CD4-positive, alpha-beta T cell (primary cell): ENCODE data around the gene SSH3. TPM values are rescaled to one million over a fixed set of nuclear protein-coding genes. Genes with fewer than 3 reads are reported as not detected.

Experiments used
- ATAC-seq: fragments of 200-7000 bp; cut with Tn5 transposase; one replicate; pipeline ENCODE4 v1.10.0; 2022; ENCODE audit warnings: mild to moderate bottlenecking; ENCODE audit not compliant: poor library complexity
- CTCF ChIA-PET: fragments of 350-600 bp; sonication (Branson Sonifier 250); formaldehyde crosslinking; loops from one replicate; lab custom pipeline; 2021; ENCODE audit warnings: antibody characterized with exemption, inconsistent platforms; lab: Charles Lee
- POLR2A ChIA-PET: fragments of 350-600 bp; sonication (Branson Sonifier 250); formaldehyde crosslinking; loops from one replicate; lab custom pipeline; 2021; ENCODE audit warnings: antibody characterized with exemption, inconsistent platforms; lab: Charles Lee
- DNase-seq, 14 experiments: peaks; one replicate each; pipeline ENCODE4 v3.0.0-alpha.2; 2013 to 2020; ENCODE audit warnings: mixed read lengths in 2 of 14
- H3K27ac ChIP-seq, 2 donors: one replicate each; pipeline versions ENCODE4 v1.5.1 to v1.7.0; 2013; ENCODE audit warnings: low read length in 2 of 2, low read depth in 1 of 2, mild to moderate bottlenecking in 1 of 2
- H3K27me3 ChIP-seq, 2 experiments: 1 replicate in 1 of 2; 2 replicates in 1 of 2; pipeline versions ENCODE4 v1.6.1 to v1.7.0; 2013; ENCODE audit warnings: low read length in 2 of 2, control low read depth in 1 of 2, mild to moderate bottlenecking in 1 of 2, moderate library complexity in 1 of 2; ENCODE audit not compliant: insufficient read depth in 2 of 2, control insufficient read depth in 1 of 2
- H3K36me3 ChIP-seq: one replicate; pipeline ENCODE4 v1.6.1; 2013; ENCODE audit warnings: low read length, control low read depth; ENCODE audit not compliant: insufficient read depth
- H3K4me1 ChIP-seq: one replicate; pipeline ENCODE4 v1.6.1; 2013; ENCODE audit warnings: low read length, control low read depth; ENCODE audit not compliant: insufficient read depth
- H3K4me3 ChIP-seq: one replicate; pipeline ENCODE4 v1.5.1; 2013; ENCODE audit warnings: mild to moderate bottlenecking, low read length, moderate library complexity
- H3K9me3 ChIP-seq, 2 experiments: 1 replicate in 1 of 2; 2 replicates in 1 of 2; pipeline versions ENCODE4 v1.6.1 to v1.7.0; 2013; ENCODE audit warnings: low read length in 2 of 2, mild to moderate bottlenecking in 2 of 2, control low read depth in 1 of 2, moderate library complexity in 1 of 2; ENCODE audit not compliant: control insufficient read depth in 1 of 2, insufficient read depth in 1 of 2
- H3K27ac Mint-ChIP-seq: one replicate; pipeline ENCODE4 v1.8.0; 2020; ENCODE audit warnings: mixed read lengths
- H3K27me3 Mint-ChIP-seq: one replicate; pipeline ENCODE4 v1.8.0; 2021; ENCODE audit warnings: mixed read lengths
- H3K36me3 Mint-ChIP-seq: one replicate; pipeline ENCODE4 v1.8.0; 2021; ENCODE audit warnings: low read depth, mixed read lengths
- H3K4me1 Mint-ChIP-seq: one replicate; pipeline ENCODE4 v1.8.0; 2021; ENCODE audit warnings: low read depth, mixed read lengths
- H3K4me3 Mint-ChIP-seq: one replicate; pipeline ENCODE4 v1.8.0; 2020; ENCODE audit warnings: mild to moderate bottlenecking, mixed read lengths
- H3K9me3 Mint-ChIP-seq: one replicate; pipeline ENCODE4 v1.8.0; 2020; ENCODE audit warnings: mixed read lengths
- intact Hi-C, 2 experiments: fragments of 100-400 bp; cut with DNase I in 1 of 2; cut with micrococcal nuclease in 1 of 2; formaldehyde crosslinking; loops; one replicate each; pipeline versions ENCODE4 v1.15.1 to v1.9.0; 2023 to 2025; cut with DNase I, micrococcal nuclease
- total RNA-seq, 174 experiments: library from RNA in 2 of 174; stranded (reverse) in 2 of 174; gene quantifications; one replicate each; pipeline ENCODE4 v1.2.3 and lab custom pipeline; 2021 to 2026
- TF ChIP-seq, protein P1 (sequence below): fragments of 200-600 bp; IDR thresholded peaks from one replicate; pipeline ENCODE4 v1.8.0; 2022; ENCODE audit warnings: antibody characterized with exemption, mild to moderate bottlenecking

The SSH3 gene
- total RNA-seq, 2 experiments from 2014 or later, result 8.5 to 8.8 TPM

DNA sequence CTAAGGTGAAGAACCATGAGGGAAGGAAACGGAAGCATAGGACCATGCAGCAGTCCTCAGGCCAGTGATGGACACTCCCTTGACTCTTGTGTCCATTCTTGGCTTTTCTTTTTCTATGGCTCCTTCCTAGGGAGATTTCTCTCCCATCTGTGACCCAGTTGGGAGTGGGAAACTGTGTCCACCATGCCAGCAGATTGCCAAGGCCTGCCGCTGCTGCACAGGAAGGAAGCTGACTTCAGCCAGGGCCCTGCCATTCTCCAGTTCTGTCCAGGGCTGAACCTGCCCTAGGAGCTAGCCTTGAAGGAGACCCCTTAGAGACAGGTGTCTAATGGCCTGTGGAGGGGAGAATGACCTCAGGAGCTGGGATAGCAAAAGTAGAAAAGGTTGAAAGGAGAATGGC lies 17.4 kb downstream of the SSH3 start:
- Histone ChIP-seq H3K27ac (no peak overlapping the region), H3K36me3 (no peaks in the 10 kb centered on the region), H3K27me3 (no peaks in the 10 kb centered on the region), H3K4me3 (no peak overlapping the region), H3K9me3 (no peaks in the 10 kb centered on the region), H3K4me1 (peaks cover 19% of the 10 kb centered on the region)
- peaks cover 27% of the 10 kb centered on the region for H3K4me1 Mint-ChIP-seq
- intact Hi-C loops, result no loop called here
- ChIA-PET POLR2A (interaction anchor here (0.6 to 1.4 kb wide), 4 partner anchors 27 to 32 kb away, joined by 3 to 4 read pairs (median 3); partner anchors contain the start of gene ANKRD13D), CTCF (interaction anchor here (5.4 kb wide), 1 partner anchor 32 kb away, joined by 20 read pairs; the partner anchor contains the start of gene POLD4)
- no peak for DNase-seq
- no peak overlapping the region for H3K4me3 Mint-ChIP-seq
- no peak overlapping the region for H3K27ac Mint-ChIP-seq
- no peaks in the 10 kb centered on the region for H3K27me3 Mint-ChIP-seq
- ATAC-seq, result no peak
- peaks cover 6% of the 10 kb centered on the region for H3K36me3 Mint-ChIP-seq
- TF ChIP-seq, protein P1, sequence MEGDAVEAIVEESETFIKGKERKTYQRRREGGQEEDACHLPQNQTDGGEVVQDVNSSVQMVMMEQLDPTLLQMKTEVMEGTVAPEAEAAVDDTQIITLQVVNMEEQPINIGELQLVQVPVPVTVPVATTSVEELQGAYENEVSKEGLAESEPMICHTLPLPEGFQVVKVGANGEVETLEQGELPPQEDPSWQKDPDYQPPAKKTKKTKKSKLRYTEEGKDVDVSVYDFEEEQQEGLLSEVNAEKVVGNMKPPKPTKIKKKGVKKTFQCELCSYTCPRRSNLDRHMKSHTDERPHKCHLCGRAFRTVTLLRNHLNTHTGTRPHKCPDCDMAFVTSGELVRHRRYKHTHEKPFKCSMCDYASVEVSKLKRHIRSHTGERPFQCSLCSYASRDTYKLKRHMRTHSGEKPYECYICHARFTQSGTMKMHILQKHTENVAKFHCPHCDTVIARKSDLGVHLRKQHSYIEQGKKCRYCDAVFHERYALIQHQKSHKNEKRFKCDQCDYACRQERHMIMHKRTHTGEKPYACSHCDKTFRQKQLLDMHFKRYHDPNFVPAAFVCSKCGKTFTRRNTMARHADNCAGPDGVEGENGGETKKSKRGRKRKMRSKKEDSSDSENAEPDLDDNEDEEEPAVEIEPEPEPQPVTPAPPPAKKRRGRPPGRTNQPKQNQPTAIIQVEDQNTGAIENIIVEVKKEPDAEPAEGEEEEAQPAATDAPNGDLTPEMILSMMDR, result no peak
- no peaks in the 10 kb centered on the region for H3K9me3 Mint-ChIP-seq

DNA sequence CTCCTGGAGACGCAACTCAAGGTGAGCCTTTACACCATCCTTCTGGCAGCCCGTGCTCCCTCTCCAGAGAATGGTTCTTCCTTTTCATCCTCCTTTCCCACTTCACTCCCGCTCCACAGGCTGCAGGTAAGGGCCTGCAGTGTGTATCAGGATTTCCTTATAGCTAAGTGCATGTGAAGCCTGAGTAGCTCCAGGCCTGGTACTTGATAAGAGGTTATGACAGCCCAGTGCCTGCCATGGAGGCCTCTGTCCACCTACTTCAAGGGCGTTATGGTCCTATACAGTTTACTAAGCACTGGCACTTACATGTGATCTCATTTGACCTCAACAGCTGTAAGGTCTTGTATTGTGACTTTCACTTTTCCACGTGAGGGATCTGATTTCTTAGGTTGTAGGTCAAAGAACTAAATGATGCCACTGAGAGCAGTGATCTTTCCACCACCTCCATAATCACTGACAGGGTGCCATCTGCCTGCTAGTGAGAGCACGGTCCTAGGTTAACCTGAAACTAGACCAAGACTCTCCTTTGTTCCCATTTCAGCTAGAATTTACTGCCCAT lies 18.1 kb downstream of the SSH3 start:
- TF ChIP-seq, protein P1, result no peak
- H3K27ac Mint-ChIP-seq, result no peak overlapping the region
- POLR2A ChIA-PET, result interaction anchor here (0.8 to 1.2 kb wide), 2 partner anchors 31 to 51 kb away, joined by 3 to 4 read pairs; no protein-coding TSS in a partner anchor

DNA sequence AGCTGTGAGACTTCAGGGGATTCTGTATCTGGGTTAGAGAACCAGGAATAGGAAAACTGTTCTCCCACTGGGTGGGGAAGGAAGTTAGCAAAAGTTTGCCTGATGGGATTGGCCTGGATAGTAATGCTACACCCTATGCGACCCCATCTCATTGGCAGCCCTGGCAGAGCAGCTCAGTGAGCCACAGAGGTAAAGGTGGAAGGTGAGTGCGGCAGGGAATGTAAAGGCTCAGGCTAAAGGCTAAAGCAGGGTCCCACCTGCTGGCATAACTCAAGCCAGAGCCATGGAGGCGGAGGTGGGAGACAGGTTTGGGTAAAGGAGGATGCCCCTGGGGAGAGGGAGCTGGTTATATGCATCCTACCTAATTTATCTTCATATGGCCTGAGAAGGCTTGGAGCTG lies 18.7 kb downstream of the SSH3 start:
- no peak overlapping the region for H3K27ac Mint-ChIP-seq
- peaks cover 22% of the 10 kb centered on the region for H3K4me1 Mint-ChIP-seq
- peaks cover 10% of the 10 kb centered on the region for H3K4me1 ChIP-seq
- intact Hi-C loops, result no loop called here
- no peak overlapping the region for H3K4me3 ChIP-seq
- H3K4me3 Mint-ChIP-seq, result no peak overlapping the region
- no peaks in the 10 kb centered on the region for H3K36me3 ChIP-seq
- no peaks in the 10 kb centered on the region for H3K9me3 ChIP-seq
- peaks cover 6% of the 10 kb centered on the region for H3K36me3 Mint-ChIP-seq
- no peak for ATAC-seq
- POLR2A ChIA-PET, result interaction anchor here (2.0 kb wide), 1 partner anchor 23 kb away, joined by 5 read pairs; no protein-coding TSS in a partner anchor
- TF ChIP-seq, protein P1, result no peak
- CTCF ChIA-PET, result interaction anchor here (1.1 to 5.4 kb wide), 3 partner anchors 24 to 61 kb away, joined by 3 to 20 read pairs (median 4); partner anchors contain the start of gene POLD4
- H3K27ac ChIP-seq, result no peak overlapping the region
- H3K27me3 Mint-ChIP-seq, result no peaks in the 10 kb centered on the region
- H3K27me3 ChIP-seq, result no peaks in the 10 kb centered on the region
- no peak for DNase-seq
- no peaks in the 10 kb centered on the region for H3K9me3 Mint-ChIP-seq

More for the DNA sequence above, 18.1 kb downstream of the SSH3 start:
- DNase-seq (no peak), ATAC-seq (no peak)
- no peaks in the 10 kb centered on the region for H3K9me3 Mint-ChIP-seq
- Histone ChIP-seq H3K9me3 (no peaks in the 10 kb centered on the region), H3K27me3 (no peaks in the 10 kb centered on the region), H3K4me3 (no peak overlapping the region), H3K4me1 (peaks cover 16% of the 10 kb centered on the region), H3K36me3 (no peaks in the 10 kb centered on the region), H3K27ac (no peak overlapping the region)
- no peaks in the 10 kb centered on the region for H3K27me3 Mint-ChIP-seq
- CTCF ChIA-PET, result interaction anchor here (5.4 kb wide), 1 partner anchor 31 kb away, joined by 20 read pairs; the partner anchor contains the start of gene POLD4
- no peak overlapping the region for H3K4me3 Mint-ChIP-seq
- intact Hi-C loops, result no loop called here
- H3K4me1 Mint-ChIP-seq, result peaks cover 26% of the 10 kb centered on the region
- H3K36me3 Mint-ChIP-seq, result peaks cover 6% of the 10 kb centered on the region
